ENCODE results near the gene PPOX.

Gene PPOX

DNA sequence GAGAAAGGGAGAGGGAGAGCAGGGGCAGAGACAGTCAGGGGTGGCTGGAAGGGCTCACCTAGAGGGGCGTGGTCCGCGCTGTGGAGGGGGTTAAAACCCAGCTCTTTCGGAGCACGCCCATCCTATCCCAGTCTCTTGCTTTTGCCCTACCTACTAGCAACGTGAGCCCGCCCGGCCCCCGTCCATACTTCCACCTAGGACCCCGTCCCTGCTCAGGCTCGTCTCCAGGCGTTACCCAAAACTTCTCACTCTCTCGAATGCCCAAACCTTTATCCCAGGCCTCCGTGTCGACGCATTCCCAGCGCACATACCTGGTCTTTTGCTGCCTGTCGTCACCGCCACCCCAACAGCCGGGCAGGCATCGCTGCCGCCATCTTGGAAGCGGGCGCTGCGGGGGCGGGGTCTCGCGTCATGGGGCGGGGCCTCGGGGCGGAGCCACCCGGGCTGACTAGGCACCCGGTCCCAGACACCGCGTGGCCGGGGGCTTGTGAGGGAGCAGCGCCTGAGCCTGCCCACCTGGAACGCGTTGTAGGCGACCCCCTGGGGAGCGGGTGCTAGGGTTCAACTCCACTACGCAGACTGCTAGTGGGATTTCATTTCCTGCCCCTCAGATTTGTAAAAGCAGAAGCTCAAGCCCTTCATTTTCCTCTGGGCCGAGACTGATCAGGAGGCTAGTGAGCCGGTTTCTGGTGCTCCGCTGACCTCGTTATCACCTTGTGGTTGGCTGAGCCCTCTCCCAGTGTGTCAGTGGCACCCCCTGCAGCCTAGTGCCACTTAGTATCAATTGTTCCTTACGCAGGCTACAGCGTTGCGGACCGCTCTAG, 11.1 kb downstream of the PPOX start, which contains the start of gene B4GALT3:
Gene B4GALT3 (minus strand): TSS at position 396 of the 824 bp plus-strand sequence. CDS start 1,447 bp downstream, outside the sequence.
- DNase-seq: peak; percentile 93

DNA sequence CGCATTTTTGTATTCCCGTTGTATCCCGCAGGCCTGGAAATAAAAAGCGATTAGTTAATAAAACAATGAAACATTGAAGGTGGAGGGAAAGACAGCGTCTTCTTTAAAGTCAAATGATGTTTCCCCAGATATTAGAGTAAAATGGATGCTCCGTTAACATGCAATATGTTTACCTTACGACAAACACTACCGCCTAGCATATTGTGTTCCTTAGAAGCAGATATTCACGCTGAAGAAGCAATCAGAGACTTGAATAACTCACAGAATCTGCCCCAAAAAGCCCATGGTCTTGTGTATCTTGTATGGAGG, 11.7 kb downstream of the PPOX start:
- no peak for DNase-seq

DNA sequence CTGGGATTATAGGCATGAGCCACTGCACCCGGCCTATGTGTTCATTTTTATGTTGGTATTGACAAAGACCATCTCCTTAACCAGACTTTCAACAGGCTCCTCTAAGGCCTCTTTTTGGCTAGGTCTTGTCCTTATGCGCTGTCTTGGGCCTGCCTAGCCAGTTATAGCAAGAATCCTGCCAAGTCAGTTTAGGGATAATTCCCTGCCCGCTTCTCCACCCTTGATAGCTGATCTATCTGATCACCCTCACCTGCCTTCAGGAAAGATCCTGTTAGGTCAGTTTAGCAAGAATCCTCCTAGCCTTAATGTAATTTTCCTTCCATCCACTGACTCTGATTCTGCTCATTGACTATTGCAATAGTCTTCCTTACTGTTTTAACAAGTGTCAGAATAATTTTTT, 13.5 kb downstream of the PPOX start:
- no peak for DNase-seq

DNA sequence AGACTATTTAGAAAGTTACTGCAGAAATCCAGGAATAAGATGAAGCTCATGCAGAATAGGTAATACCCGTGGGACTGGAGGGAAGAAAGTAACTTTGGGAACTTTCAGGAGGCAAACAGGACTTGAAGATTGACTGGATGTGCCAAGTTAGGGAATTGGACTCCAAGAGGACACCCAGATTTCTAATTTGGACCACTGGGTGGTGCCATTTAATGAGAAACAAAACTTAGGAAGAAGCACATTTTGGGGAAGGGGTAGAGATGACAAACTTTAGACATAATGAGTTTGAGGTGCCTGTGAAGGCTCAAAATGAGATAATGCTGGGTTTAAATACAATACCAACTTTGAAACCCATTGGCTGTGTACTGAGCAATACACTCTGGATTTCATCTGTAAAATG, 14.4 kb downstream of the PPOX start:
- DNase-seq: peak; percentile 47

DNA sequence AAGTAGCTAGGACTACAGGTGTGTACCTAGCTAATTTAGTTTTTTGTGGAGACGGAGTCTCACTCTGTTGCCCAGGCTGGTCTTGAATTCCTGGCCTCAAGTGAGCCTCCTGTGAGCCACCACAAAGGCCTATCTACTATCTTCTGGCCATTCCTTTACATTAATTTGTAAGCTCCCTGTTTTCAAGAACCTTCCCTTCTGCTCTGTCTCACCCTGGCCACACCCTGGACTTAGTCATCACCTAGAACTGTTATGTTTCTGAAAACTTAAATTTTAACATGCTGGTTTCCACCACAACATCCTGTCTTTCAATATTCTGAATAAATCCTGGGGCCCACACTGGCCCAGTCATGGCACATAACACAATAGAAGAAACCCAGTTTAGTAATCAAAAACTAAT, 16.0 kb downstream of the PPOX start:
- DNase-seq: peak; percentile 82

DNA sequence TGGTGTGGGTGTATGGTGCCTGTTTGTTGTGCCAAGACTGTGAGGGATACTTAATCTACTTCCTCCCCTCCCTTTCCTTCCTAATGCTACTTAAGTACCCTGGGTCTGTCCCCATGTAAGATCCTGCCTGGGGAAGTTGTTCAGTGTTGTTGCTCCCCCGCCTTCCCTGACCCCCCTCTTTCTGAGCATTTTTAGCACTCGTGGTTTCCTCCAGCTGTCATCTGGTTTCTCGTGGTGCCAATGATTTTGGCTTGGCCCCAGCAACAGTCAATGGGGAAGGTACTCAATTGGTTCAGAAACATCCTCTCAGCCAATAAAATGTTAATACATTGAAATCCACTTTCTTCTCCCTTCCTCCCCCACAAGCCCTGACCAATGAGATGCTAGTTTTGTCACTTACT, 19.1 kb downstream of the PPOX start:
- DNase-seq: peak; percentile 94

DNA sequence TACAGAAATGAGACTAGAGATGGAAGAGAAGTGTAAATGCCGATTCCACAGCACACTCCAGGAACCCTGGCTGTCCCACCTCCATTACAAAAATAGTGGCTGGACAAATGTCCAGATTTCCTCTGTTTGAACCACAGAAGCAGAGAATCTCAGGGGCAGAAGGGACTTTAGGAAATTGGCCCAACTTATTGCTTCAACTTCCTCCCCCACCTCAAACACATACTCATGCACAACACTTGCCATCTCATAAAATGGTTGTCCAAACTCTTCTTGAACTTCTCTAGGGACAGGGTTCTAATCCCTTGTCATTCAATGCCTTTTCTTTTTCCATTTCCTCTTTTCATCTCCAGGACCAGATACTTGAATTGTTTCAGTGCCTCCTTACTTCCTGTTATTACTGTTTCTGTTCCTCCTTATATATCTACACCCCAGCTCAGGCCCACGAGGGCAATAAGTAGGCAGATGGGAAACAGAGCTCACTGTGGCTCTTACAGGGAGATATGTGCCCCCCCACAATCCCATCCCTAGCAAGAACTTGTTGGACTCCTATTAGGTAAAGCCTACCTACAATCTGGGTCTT, 19.6 kb downstream of the PPOX start:
- DNase-seq: peak; percentile 40

DNA sequence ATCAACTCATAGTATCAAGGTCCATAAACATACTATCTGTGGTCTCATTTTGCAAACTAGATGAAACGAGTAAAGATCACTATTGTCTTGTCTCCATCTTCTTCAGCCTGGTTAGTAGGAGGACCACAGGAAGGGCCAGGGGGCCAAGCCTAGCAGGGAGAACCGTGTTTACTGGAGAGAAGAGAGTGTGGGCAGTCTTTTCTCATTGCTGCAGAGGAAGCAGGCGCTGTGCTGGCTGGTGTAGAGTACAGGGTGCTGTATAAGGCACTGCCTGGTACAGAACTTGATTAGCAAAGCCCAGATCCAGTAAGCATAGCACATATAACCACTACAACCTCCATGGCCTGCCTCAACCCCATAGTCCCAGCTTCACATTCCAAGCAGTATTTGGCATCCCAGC, 21.1 kb downstream of the PPOX start:
- no peak for DNase-seq

DNA sequence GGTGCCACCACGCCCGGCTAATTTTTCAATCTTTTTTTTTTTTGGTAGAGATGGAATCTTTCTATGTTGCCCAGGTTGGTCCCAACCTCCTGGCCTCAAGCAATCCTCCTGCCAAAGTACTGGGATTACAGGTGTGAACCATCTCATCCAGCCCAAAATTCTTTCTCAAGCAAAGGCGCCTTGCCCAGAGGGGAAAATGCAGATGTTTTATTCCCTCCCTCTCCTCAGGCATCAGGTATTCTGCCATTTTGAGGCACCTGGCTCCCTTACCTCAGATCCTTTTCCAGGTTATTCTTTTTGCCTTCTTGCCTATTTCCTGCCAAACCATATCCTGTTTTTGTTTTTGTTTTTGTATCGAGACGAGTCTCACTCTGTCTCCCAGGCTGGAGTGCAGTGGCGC, 22.2 kb downstream of the PPOX start:
- DNase-seq: no peak

DNA sequence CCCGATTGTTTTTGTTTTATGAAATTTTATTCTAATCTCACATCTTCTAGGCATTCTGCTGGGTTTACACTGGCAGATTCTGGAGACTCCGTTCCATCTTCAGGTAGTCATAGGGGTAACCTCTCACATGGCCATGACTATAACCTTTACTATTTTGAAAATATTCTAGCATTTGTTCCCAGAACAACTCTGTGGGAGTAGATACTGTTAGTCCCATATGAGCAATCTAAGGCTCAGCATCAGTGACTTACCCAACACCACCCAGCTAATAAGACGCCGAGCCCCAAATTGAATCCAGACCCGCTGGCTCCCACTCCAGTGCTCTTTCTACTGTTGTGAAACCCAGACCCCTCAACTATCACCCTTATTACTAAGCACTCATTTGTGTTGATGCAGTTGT, 22.8 kb downstream of the PPOX start:
- no peak for DNase-seq

DNA sequence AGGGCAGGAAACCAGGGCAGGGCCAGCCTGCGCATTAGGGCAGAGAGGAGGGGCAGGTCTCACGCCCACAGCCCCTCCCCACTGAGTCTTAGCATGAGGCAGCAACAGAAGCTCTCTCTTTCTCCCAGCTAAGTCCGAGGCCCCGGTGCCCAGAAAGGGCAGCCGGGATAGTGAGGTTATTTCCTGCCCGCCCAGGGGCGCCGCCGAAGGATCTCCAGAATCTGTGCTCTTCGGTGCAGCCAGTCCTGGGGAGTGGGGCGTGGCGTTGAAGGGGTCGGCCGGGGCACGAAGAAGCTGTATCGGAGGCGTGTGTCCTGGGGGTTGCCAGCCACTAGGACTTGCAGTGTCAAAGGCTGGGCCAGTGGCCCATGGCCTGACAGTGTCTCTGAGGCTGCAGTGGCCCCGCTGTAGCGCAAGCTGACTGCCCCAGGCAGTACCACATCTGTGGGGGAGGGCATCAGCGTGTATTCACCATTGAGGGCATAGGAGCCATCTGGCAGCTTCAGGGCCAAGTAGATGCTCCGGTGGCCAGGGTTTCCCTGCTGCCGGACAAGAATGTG, 24.8 kb downstream of the PPOX start:
- DNase-seq: no peak

DNA sequence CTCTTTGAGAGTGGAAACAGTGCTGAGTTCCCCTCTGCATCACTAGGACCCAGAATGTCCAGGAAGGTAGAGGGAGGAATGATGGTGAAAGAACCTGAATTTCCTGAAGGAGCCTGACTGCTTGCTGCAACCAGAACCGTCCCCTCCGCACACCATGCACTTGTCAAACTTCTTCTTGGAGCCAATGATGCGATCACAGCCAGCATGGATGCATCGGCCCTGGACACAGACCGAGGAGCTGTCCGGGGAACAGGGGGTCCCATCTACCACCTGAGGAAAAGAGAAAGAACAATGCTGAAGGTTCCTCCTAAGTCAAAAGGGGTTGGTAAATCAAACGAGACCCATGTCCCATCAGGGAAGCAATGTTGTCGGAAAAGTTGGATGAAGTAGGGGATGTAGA, 25.7 kb downstream of the PPOX start:
- DNase-seq: no peak

DNA sequence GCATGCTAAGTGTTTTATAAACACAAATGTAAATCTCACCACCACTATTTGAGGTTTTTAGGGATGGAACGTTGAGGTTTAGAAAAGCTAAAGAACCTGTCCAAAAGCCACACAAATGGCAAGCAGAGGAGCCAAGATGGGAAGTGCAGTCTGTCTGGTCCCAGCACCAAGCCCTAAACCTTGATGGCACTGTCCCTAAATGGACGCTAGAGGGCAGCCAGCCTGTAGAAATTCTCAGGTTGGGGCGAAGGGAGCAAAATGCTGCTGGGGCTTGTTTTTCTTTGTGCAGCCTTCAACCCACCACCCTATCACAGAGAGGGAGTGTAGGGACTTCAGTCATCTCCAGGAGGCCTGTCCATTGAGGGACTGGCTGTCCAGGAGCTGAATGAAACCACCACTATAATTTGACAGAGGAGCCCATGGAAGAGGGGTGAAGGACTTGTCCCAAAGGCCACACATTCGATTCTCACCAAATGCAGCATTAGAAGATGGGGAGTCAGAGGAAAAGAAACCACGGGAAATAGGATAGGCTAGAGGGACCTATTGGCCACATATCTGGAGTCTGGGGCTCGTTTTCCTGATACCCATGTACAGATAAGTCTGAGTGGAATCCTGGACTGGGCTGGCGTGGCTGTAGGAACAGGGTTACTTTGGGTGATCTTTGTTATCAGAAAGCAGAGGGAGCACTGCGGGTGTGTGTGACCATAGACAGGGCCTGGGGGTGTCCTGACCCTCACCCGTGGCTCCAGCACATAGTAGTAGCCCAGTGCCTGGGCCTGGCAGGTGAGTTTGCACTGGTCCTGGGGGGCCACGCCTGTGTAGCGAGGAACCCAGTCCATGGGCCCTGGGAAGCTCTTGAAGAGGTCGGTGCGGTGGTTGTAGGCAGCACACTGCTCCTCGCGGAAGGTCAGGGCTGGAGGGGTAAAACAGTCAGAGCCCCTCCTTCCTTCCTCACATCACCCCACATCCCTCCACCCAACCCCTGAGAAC, 26.5 kb downstream of the PPOX start:
- peak; percentile 83 for DNase-seq

DNA sequence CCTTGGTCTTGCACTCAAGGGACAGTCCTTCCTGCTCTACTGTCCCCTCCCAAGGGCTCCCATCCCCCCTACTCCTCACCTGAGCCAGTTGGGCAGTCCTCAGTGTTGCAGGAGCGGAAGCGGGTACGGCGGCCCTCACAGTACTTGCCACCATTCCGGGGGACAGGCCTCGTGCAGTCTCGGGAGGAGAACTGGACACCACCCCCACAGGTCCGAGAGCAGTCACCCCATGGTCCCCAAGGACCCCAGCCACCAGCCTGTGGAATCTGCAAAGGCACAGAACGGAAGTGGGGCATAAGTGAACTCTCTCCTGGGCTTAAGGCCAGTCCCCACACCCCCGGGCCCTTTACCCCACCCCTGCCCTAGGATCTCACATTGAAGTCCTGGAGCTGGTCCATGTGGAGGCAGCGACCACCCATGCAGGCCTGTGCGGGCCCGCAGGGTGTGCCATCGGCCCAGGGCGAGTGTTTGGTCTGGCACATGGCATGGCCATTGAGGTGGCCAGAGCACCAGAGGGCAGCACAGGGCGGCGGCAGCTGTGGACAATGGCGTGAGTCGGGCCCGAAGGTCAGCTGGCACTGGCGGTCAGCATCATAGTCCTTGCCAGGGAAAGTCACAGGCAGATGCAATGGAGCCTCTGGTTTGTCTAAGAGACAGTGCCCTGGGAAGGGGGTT, 27.5 kb downstream of the PPOX start:
- no peak for DNase-seq

DNA sequence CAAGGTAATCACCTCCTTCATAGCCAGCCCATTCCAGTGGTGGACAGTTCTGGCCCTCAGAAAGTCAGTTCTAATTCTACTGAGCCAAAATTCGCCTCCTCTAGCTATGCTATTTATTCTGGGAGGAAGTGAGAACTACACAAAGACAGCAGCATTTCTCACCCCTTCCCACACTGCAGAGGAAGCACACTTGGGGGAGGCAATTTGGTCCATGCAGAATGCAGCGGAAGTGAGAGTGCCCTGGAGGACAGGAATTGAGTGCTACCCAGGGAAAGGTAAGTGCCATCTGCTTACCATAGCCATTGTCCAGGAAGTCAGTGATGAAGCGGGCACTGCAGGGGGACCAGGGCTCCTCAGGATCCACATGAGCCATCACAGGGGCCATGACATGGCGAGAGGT, 28.9 kb downstream of the PPOX start:
- no peak for DNase-seq

DNA sequence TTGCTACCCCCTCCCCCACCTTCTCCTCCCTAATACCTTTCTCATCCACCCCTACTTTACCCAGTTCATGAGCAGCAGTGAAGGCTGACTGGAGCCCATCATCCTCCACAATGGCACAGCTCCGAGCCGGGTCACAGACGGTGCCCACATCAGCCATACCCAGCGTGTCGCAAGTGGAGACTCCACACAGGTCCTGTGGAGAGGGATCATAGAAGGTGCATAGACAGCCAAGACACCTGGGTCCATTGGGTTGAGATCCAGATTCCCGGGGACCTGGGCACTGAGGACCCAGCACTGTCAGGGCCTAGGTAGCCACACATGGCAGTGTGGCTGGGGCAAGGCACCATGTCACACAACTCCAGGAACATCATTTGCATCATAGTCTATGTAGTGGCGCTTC, 29.9 kb downstream of the PPOX start:
- DNase-seq: no peak

DNA sequence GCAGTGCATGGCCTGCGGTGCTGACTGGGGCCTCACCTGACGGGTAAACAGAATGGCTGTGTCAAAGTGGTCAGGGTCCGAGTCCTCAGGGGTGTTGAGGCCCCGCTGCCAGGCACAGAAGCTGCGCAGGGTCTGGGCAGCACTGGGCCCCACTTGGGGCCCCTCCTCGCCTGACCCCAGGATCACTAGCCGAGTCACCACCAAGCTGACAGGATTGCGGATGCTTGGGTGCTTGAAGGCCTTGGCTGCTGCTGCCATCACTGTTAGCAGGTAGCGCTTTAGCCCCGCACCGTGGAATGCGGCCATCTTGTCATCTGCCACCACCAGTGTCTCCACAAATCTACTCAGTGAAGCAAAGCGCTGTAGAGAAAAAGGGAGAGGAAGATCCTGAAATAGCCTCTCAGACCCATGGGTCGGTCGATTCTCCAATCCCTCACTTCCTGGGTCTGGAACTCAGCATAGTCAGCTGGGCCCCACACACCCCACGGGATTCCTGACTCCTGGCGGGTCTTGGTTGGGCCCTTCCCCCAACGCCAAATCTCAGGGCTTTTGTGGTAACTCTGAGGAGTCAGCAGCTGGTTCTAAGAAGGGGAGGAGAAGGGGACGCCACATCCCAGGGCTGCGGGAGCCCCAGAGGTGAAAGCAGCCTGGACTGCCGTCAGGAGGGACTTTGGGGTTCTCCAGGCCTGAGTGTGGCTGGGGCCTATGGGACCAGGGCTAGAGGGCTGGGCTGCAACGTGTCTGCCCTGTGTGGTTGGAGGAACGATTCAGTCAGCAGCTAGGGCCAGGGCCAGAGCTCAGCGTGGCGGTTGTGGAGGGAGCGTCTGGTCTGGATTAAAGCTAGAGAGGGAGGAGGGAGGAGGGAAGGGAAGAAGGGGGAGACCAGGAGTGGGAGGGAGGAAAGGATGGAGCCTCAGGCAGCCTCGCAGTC, 30.6 kb downstream of the PPOX start:
- DNase-seq: no peak

DNA sequence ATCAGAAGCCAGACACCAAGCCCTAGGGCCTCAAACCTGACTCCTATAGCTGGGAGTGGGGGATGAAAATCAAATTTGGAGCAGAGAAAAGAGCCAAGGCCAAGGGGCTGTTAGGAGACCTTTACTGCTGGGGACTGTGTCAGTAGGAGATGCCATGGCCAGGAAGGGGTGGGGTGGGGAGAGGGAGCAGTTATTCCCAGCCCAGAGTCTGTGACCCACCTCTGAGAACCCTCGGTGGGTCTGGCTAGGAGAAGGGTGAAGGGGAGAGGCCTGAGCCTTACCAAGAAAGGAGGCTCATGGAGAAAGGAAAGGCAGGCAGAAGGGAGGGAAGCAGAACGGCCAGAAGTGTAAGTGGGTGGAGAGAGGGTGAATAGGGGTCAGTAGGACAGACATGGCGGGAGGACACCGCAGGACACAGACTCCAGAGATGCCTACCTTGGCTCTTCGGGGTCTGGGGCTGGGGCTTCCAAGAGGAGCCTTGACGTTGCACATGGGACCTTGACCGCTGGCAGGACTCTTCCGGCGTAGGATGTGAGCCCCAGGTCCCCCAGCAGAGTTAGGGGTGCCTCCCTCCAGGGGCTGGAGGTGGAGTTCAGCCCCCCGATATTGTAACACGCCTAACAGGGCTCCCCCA, 31.5 kb downstream of the PPOX start:
- no peak for DNase-seq

DNA sequence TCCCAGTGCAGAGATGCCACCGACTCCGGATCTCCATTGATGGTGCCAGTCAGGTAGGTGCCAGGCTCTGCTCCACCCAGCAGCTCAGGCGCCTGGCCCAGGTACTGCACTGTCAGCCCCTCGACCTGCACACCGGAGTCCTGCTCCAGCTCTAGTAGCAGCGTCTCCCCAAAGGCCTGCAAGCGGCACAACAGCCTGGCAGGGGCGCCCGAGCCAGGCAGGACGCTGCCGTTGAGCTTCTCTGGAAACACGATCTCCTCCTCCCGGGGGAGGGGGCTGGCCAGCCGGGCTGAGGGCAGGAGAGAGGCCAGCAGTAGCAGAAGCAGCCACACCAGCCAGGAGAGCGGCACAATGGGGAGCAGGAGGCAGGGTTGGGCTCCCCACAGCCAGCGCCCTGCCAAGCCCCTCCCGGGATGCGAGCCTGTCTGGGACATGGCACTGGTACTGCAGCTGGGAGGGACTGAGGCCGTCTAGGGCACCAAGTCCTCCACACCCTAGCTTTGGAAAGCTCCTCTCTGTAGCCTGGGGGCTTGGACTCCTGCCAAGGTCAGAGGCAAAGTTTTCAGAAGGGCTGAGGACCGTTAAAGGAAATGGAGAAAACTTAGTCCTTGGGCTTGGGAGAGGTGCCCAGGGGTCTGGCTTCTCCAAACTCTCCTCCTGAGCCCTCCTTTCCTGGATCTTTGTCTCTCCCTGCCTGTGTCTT, 32.1 kb downstream of the PPOX start:
- DNase-seq: no peak

DNA sequence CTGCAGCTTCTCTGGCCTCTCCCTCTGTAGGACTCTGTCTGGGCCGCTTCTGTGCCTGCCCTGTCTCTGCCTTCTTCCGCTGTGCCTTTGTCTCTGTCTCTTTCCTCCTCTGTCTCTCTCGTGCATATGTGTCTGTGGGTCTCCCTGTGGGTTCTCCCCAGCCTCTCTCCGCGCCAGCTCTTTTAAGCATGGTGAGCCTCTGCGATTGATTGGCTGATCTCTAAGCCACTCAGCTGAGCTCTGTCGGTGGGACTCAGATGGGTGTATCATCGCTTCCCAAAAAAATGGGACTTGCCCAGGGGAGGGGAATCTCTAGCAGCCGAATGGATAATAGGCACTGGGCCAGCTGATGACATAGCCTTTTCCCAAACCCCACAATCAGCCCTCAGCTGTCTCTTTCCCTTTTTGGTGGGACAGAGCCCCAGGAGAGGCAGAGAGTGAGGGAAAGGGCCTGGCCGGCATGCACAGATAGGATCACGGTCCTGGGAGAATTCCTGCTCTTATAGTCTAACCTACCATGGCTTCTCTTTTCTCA, 32.7 kb downstream of the PPOX start, which contains the start of gene ADAMTS4:
Gene ADAMTS4 (minus strand): TSS at position 158 of the 535 bp plus-strand sequence. CDS start 427 bp downstream, outside the sequence.
- DNase-seq: no peak
